GM23338 (cell line): ENCODE results near the gene GDF10. TPM values are rescaled to one million over a fixed set of nuclear protein-coding genes. Genes with fewer than 3 reads are reported as not detected.

Experiments
- ATAC-seq: fragments of 200-7000 bp; cut with Tn5 transposase; 3 replicates; pipeline ENCODE4 v1.9.1; 2020
- DNase-seq: peaks from one replicate; pipeline ENCODE4 v3.0.0-alpha.2; 2015; ENCODE audit warnings: low spot score
- H2AFZ ChIP-seq: fragments of 200-600 bp; sonication (generic); 2 replicates; pipeline ENCODE4 v1.8.0; 2016; ENCODE audit warnings: antibody characterized with exemption, mild to moderate bottlenecking, moderate library complexity
- H3F3A ChIP-seq: fragments of 200-600 bp; sonication (generic); replicated peaks from 2 replicates; pipeline ENCODE4 v1.8.0; 2017; ENCODE audit warnings: antibody characterized with exemption, mixed run types, low read depth
- H3K27ac ChIP-seq: fragments of 200-600 bp; sonication (generic); 2 replicates; pipeline ENCODE4 v1.6.1; 2016; ENCODE audit warnings: low read depth
- H3K27me3 ChIP-seq: fragments of 200-600 bp; sonication (generic); 2 replicates; pipeline ENCODE4 v1.8.0; 2016; ENCODE audit warnings: mild to moderate bottlenecking, mixed run types, moderate library complexity; ENCODE audit not compliant: insufficient read depth
- H3K36me3 ChIP-seq: fragments of 200-600 bp; sonication (generic); 2 replicates; pipeline ENCODE4 v1.8.0; 2016; ENCODE audit warnings: mild to moderate bottlenecking; ENCODE audit not compliant: insufficient read depth
- H3K4me1 ChIP-seq: fragments of 200-600 bp; sonication (generic); 2 replicates; pipeline ENCODE4 v1.8.0; 2016; ENCODE audit warnings: mild to moderate bottlenecking, moderate library complexity; ENCODE audit not compliant: insufficient read depth
- H3K4me2 ChIP-seq: fragments of 200-600 bp; sonication (generic); 2 replicates; pipeline ENCODE4 v1.7.1; 2017; ENCODE audit warnings: mixed run types
- H3K4me3 ChIP-seq: fragments of 200-600 bp; sonication (generic); 2 replicates; pipeline ENCODE4 v1.6.1; 2016; ENCODE audit warnings: mixed run types
- H3K79me2 ChIP-seq: fragments of 200-600 bp; sonication (generic); replicated peaks from 2 replicates; pipeline ENCODE4 v1.8.0; 2017; ENCODE audit warnings: mild to moderate bottlenecking; ENCODE audit not compliant: insufficient read depth
- H3K9me2 ChIP-seq: fragments of 200-600 bp; sonication (generic); 2 replicates; pipeline ENCODE4 v1.8.0; 2017; ENCODE audit not compliant: insufficient read depth
- H4K20me1 ChIP-seq: fragments of 200-600 bp; sonication (generic); replicated peaks from 2 replicates; pipeline ENCODE4 v1.8.0; 2017; ENCODE audit warnings: mild to moderate bottlenecking; ENCODE audit not compliant: insufficient read depth
- H3K27ac Mint-ChIP-seq: 2 replicates; pipeline ENCODE4 v1.8.0; 2020; ENCODE audit warnings: inconsistent platforms, mild to moderate bottlenecking, moderate library complexity, mixed read lengths
- H3K27me3 Mint-ChIP-seq: 3 replicates; pipeline ENCODE4 v1.8.0; 2022; ENCODE audit warnings: low read depth, mild to moderate bottlenecking, moderate library complexity, mixed read lengths, inconsistent platforms; ENCODE audit not compliant: insufficient read depth, poor library complexity
- H3K36me3 Mint-ChIP-seq: 3 replicates; pipeline ENCODE4 v1.8.0; 2021; ENCODE audit warnings: low read depth, mild to moderate bottlenecking, inconsistent platforms, moderate library complexity, mixed read lengths
- H3K4me1 Mint-ChIP-seq: 3 replicates; pipeline ENCODE4 v1.8.0; 2020; ENCODE audit warnings: mild to moderate bottlenecking, inconsistent platforms, mixed read lengths
- H3K4me3 Mint-ChIP-seq: 3 replicates; pipeline ENCODE4 v1.8.0; 2021; ENCODE audit warnings: moderate library complexity, mild to moderate bottlenecking, inconsistent platforms, mixed read lengths
- H3K9me3 Mint-ChIP-seq: 3 replicates; pipeline ENCODE4 v1.8.0; 2020; ENCODE audit warnings: moderate library complexity, mild to moderate bottlenecking, inconsistent platforms, mixed read lengths
- CTCF ChIP-seq, 2 experiments: fragments of 200-600 bp in 1 of 2; sonication (generic) in 1 of 2; conservative IDR thresholded peaks; 2 replicates each; pipeline versions ENCODE4 v1.5.1 to v1.6.1; 2016 to 2017; ENCODE audit warnings: antibody characterized with exemption in 2 of 2, low read depth in 2 of 2, mild to moderate bottlenecking in 2 of 2, moderate library complexity in 1 of 2
- JUNB ChIP-seq: IDR thresholded peaks from one replicate; pipeline ENCODE4 v1.6.1; 2016; ENCODE audit warnings: antibody characterized with exemption; ENCODE audit not compliant: unreplicated experiment
- POLR2AphosphoS5 ChIP-seq: IDR thresholded peaks from 2 replicates; pipeline ENCODE4 v1.6.1; 2016; ENCODE audit warnings: antibody characterized with exemption, low read depth
- STAT1 ChIP-seq: IDR thresholded peaks from one replicate; pipeline ENCODE4 v1.6.1; 2016; ENCODE audit warnings: antibody characterized with exemption; ENCODE audit not compliant: unreplicated experiment
- ZNF462 ChIP-seq: fragments of 250-450 bp; sonication (Bioruptor Pico); IDR thresholded peaks from 2 replicates; pipeline ENCODE4 v1.5.0; 2020; ENCODE audit warnings: mild to moderate bottlenecking, moderate library complexity
- polyA plus RNA-seq: library from polyadenylated mRNA; unstranded; fragments of >200 nt; fragmentation: Nextera tagmentation; extraction: Ambion mirVana; gene quantifications from 2 replicates; pipeline ENCODE4 v1.2.1, GENCODE V29; 2016
- total RNA-seq: library from RNA; depleted of rRNA; stranded (reverse); fragments of >200 nt; shearing (Covaris generic); gene quantifications from 2 replicates; pipeline ENCODE4 v1.2.3, GENCODE V29; 2014

GDF10 gene
- total and polyA plus RNA-seq, 2 experiments from 2014 or later, result 0.21 TPM; not detected in 1

GRCh38 chr10:47339186-47339735, 39.3 kb downstream of the GDF10 start (continued):
- TF ChIP-seq ZNF462 (no peak), POLR2AphosphoS5 (no peak), JUNB (no peak)

- DNase-seq (no peak), ATAC-seq (peak; percentile 34)
- no peaks in the 10 kb centered on the region for H3K36me3 ChIP-seq
- H3K4me3 ChIP-seq, result no peak overlapping the region
- no peaks in the 10 kb centered on the region for H4K20me1 ChIP-seq
- H3K4me1 Mint-ChIP-seq, result peaks cover 27% of the 10 kb centered on the region
- H2AFZ ChIP-seq, result peak overlapping the region; percentile 11; the same call in 1 of the 2 replicates
- no peaks in the 10 kb centered on the region for H3K36me3 Mint-ChIP-seq
- peaks cover 7% of the 10 kb centered on the region; the same call in 1 of the 2 replicates for H3K4me1 ChIP-seq
- H3K4me2 ChIP-seq, result no peak overlapping the region
- H3F3A ChIP-seq, result no peaks in the 10 kb centered on the region
- H3K27ac Mint-ChIP-seq, result peak overlapping the region; percentile 5; the same call in 1 of the 2 replicates
- no peaks in the 10 kb centered on the region for H3K27me3 ChIP-seq
- peaks cover 8% of the 10 kb centered on the region for H3K27me3 Mint-ChIP-seq
- no peaks in the 10 kb centered on the region for H3K9me3 Mint-ChIP-seq
- no peak overlapping the region for H3K27ac ChIP-seq
- no peaks in the 10 kb centered on the region for H3K9me2 ChIP-seq
- H3K79me2 ChIP-seq, result no peaks in the 10 kb centered on the region
- no peak overlapping the region for H3K4me3 Mint-ChIP-seq
- TF ChIP-seq ZNF462 (no peak), CTCF (conservative IDR thresholded peaks at IDR 0.05; ENCODE audit: low read depth in 2 of 2) (no peak), STAT1 (no peak)
Measured at GRCh38 chr10:47339759-47340607, 40.0 kb downstream of the GDF10 start.
